GM19351 (cell line): ENCODE data around the gene SELENOV.

Experiments used
- ATAC-seq: cut with Tn5 transposase; IDR thresholded peaks from one replicate; pipeline ENCODE4 v1.9.1; 2021; ENCODE audit warnings: mild to moderate bottlenecking, moderate library complexity; ENCODE audit not compliant: unreplicated experiment

Gene SELENOV

GRCh38 chr19:39555883-39556282 is 40.9 kb downstream of the SELENOV start:
- ATAC-seq = no peak

GRCh38 chr19:39557811-39558623 is 43.1 kb downstream of the SELENOV start:
- no peak for ATAC-seq

GRCh38 chr19:39558624-39559117 is 43.7 kb downstream of the SELENOV start:
- ATAC-seq = no peak

- no peak for ATAC-seq
Observed at GRCh38 chr19:39563408-39563807, 48.5 kb downstream of the SELENOV start.

- no peak for ATAC-seq
Observed at GRCh38 chr19:39566064-39566463, 51.1 kb downstream of the SELENOV start.

GRCh38 chr19:39568604-39569003 is 53.7 kb downstream of the SELENOV start:
- ATAC-seq = no peak
